Activated CD4-positive, alpha-beta T cell treated with anti-CD3 and anti-CD28 coated beads for 4 hours (primary cell): ENCODE measurements around the gene COLEC11.
"Not testable (repeated sequence)": the region's sequence is repeated elsewhere in the genome, so short reads cannot be mapped to it uniquely, and the experiment has no call there.

Experiments used
- DNase-seq, 2 donors: peaks; one replicate each; pipeline ENCODE4 v3.0.0-alpha.2; 2020

The COLEC11 gene

GRCh38 chr2:3626118-3626811 lies 31.4 kb downstream of the COLEC11 start:
- no peak for DNase-seq

GRCh38 chr2:3626812-3627499 lies 32.0 kb downstream of the COLEC11 start:
- no peak for DNase-seq

GRCh38 chr2:3627500-3628100 lies 32.7 kb downstream of the COLEC11 start:
- DNase-seq, result no peak

- DNase-seq, result no peak
Observed at GRCh38 chr2:3628241-3628679, 33.3 kb downstream of the COLEC11 start.

- DNase-seq, result no peak
Observed at GRCh38 chr2:3628800-3629199, 33.9 kb downstream of the COLEC11 start.

- DNase-seq, result no peak
Observed at GRCh38 chr2:3630631-3631030, 35.7 kb downstream of the COLEC11 start.

GRCh38 chr2:3631161-3631850 lies 36.4 kb downstream of the COLEC11 start:
- DNase-seq, result no peak

GRCh38 chr2:3631851-3632659 lies 37.1 kb downstream of the COLEC11 start:
- no peak for DNase-seq

GRCh38 chr2:3633089-3633981 lies 38.4 kb downstream of the COLEC11 start:
- DNase-seq, result no peak

- no peak for DNase-seq
Observed at GRCh38 chr2:3633982-3634595, 39.2 kb downstream of the COLEC11 start.

GRCh38 chr2:3634596-3635121 lies 39.7 kb downstream of the COLEC11 start:
- no peak for DNase-seq

GRCh38 chr2:3635171-3635974 lies 40.5 kb downstream of the COLEC11 start:
- no peak for DNase-seq

GRCh38 chr2:3635975-3636327 lies 41.0 kb downstream of the COLEC11 start:
- not testable (repeated sequence) for DNase-seq

- DNase-seq, result no peak
Observed at GRCh38 chr2:3636586-3637310, 41.8 kb downstream of the COLEC11 start.

- DNase-seq, result no peak
Observed at GRCh38 chr2:3637311-3637675, 42.4 kb downstream of the COLEC11 start.

GRCh38 chr2:3637692-3638455 lies 43.0 kb downstream of the COLEC11 start:
- no peak for DNase-seq

- DNase-seq, result no peak
Observed at GRCh38 chr2:3638456-3638810, 43.5 kb downstream of the COLEC11 start.

GRCh38 chr2:3639015-3639630 lies 44.2 kb downstream of the COLEC11 start:
- no peak for DNase-seq
